ENCODE results near the gene AFDN.

The AFDN gene

GRCh38 chr6:167951781-167952511, 125.2 kb downstream of the AFDN start:
- Histone ChIP-seq H3K9me3 (ENCODE audit: low read length) (no peaks in the 10 kb centered on the region), H3K9ac (ENCODE audit: low read length) (no peak overlapping the region), H3K27me3 (ENCODE audit: control insufficient read depth in 1 of 2, insufficient read depth in 2 of 2, low read length in 2 of 2) (no peaks in the 10 kb centered on the region), H3K4me3 (ENCODE audit: low read depth in 1 of 2, low read length in 2 of 2) (no peak overlapping the region), H3K36me3 (ENCODE audit: insufficient read depth, low read length) (peaks cover 50% of the 10 kb centered on the region), H3K27ac (ENCODE audit: low read depth, low read length) (no peak overlapping the region), H3K4me1 (ENCODE audit: insufficient read depth, low read length) (no peaks in the 10 kb centered on the region)

- Histone ChIP-seq H3K27ac (ENCODE audit: low read depth, low read length) (no peak overlapping the region), H3K36me3 (ENCODE audit: insufficient read depth, low read length) (peaks cover 51% of the 10 kb centered on the region), H3K9ac (ENCODE audit: low read length) (no peak overlapping the region), H3K27me3 (ENCODE audit: control insufficient read depth in 1 of 2, insufficient read depth in 2 of 2, low read length in 2 of 2) (no peaks in the 10 kb centered on the region), H3K4me3 (ENCODE audit: low read depth in 1 of 2, low read length in 2 of 2) (no peak overlapping the region), H3K4me1 (ENCODE audit: insufficient read depth, low read length) (no peaks in the 10 kb centered on the region), H3K9me3 (ENCODE audit: low read length) (no peaks in the 10 kb centered on the region)
Observed at GRCh38 chr6:167952512-167952859, 125.8 kb downstream of the AFDN start.

- Histone ChIP-seq H3K4me1 (ENCODE audit: insufficient read depth, low read length) (no peaks in the 10 kb centered on the region), H3K9me3 (ENCODE audit: low read length) (no peaks in the 10 kb centered on the region), H3K9ac (ENCODE audit: low read length) (no peak overlapping the region), H3K27ac (ENCODE audit: low read depth, low read length) (no peak overlapping the region), H3K27me3 (ENCODE audit: control insufficient read depth in 1 of 2, insufficient read depth in 2 of 2, low read length in 2 of 2) (no peaks in the 10 kb centered on the region), H3K36me3 (ENCODE audit: insufficient read depth, low read length) (peaks cover 46% of the 10 kb centered on the region), H3K4me3 (ENCODE audit: low read depth in 1 of 2, low read length in 2 of 2) (no peak overlapping the region)
Observed at GRCh38 chr6:167953551-167953950, 126.8 kb downstream of the AFDN start.

GRCh38 chr6:167954151-167954550, 127.4 kb downstream of the AFDN start:
- Histone ChIP-seq H3K9me3 (ENCODE audit: low read length) (no peaks in the 10 kb centered on the region), H3K4me3 (ENCODE audit: low read depth in 1 of 2, low read length in 2 of 2) (no peak overlapping the region), H3K36me3 (ENCODE audit: insufficient read depth, low read length) (peaks cover 40% of the 10 kb centered on the region), H3K9ac (ENCODE audit: low read length) (no peak overlapping the region), H3K27ac (ENCODE audit: low read depth, low read length) (no peak overlapping the region), H3K4me1 (ENCODE audit: insufficient read depth, low read length) (no peaks in the 10 kb centered on the region), H3K27me3 (ENCODE audit: control insufficient read depth in 1 of 2, insufficient read depth in 2 of 2, low read length in 2 of 2) (no peaks in the 10 kb centered on the region)

GRCh38 chr6:167956491-167956890, 129.8 kb downstream of the AFDN start:
- Histone ChIP-seq H3K9ac (ENCODE audit: low read length) (no peak overlapping the region), H3K27me3 (ENCODE audit: control insufficient read depth in 1 of 2, insufficient read depth in 2 of 2, low read length in 2 of 2) (no peaks in the 10 kb centered on the region), H3K36me3 (ENCODE audit: insufficient read depth, low read length) (peaks cover 20% of the 10 kb centered on the region), H3K27ac (ENCODE audit: low read depth, low read length) (no peak overlapping the region), H3K4me3 (ENCODE audit: low read depth in 1 of 2, low read length in 2 of 2) (no peak overlapping the region), H3K9me3 (ENCODE audit: low read length) (no peaks in the 10 kb centered on the region), H3K4me1 (ENCODE audit: insufficient read depth, low read length) (no peaks in the 10 kb centered on the region)

GRCh38 chr6:167956983-167957492, 130.3 kb downstream of the AFDN start:
- Histone ChIP-seq H3K36me3 (ENCODE audit: insufficient read depth, low read length) (peaks cover 14% of the 10 kb centered on the region), H3K27ac (ENCODE audit: low read depth, low read length) (no peak overlapping the region), H3K9ac (ENCODE audit: low read length) (no peak overlapping the region), H3K27me3 (ENCODE audit: control insufficient read depth in 1 of 2, insufficient read depth in 2 of 2, low read length in 2 of 2) (no peaks in the 10 kb centered on the region), H3K4me3 (ENCODE audit: low read depth in 1 of 2, low read length in 2 of 2) (no peak overlapping the region), H3K9me3 (ENCODE audit: low read length) (no peaks in the 10 kb centered on the region), H3K4me1 (ENCODE audit: insufficient read depth, low read length) (no peaks in the 10 kb centered on the region)

- no peaks in the 10 kb centered on the region for H3K9me3 ChIP-seq (ENCODE audit: low read length)
- H3K9ac ChIP-seq (ENCODE audit: low read length): no peak overlapping the region
- peaks cover 15% of the 10 kb centered on the region for H3K36me3 ChIP-seq (ENCODE audit: insufficient read depth, low read length)
- H3K27ac ChIP-seq (ENCODE audit: low read depth, low read length): no peak overlapping the region
- H3K4me1 ChIP-seq (ENCODE audit: insufficient read depth, low read length): no peaks in the 10 kb centered on the region
- H3K4me3 ChIP-seq (ENCODE audit: low read depth in 1 of 2, low read length in 2 of 2): no peak overlapping the region
- no peaks in the 10 kb centered on the region for H3K27me3 ChIP-seq (ENCODE audit: control insufficient read depth in 1 of 2, insufficient read depth in 2 of 2, low read length in 2 of 2)
Observed at GRCh38 chr6:167957626-167958025, 130.9 kb downstream of the AFDN start.

- Histone ChIP-seq H3K4me3 (ENCODE audit: low read depth in 1 of 2, low read length in 2 of 2) (no peak overlapping the region), H3K9me3 (ENCODE audit: low read length) (no peaks in the 10 kb centered on the region), H3K36me3 (ENCODE audit: insufficient read depth, low read length) (peaks cover 27% of the 10 kb centered on the region), H3K27me3 (ENCODE audit: control insufficient read depth in 1 of 2, insufficient read depth in 2 of 2, low read length in 2 of 2) (no peaks in the 10 kb centered on the region), H3K27ac (ENCODE audit: low read depth, low read length) (no peak overlapping the region), H3K4me1 (ENCODE audit: insufficient read depth, low read length) (no peaks in the 10 kb centered on the region), H3K9ac (ENCODE audit: low read length) (no peak overlapping the region)
Observed at GRCh38 chr6:167960579-167960978, 133.9 kb downstream of the AFDN start.

GRCh38 chr6:167962711-167963110, 136.0 kb downstream of the AFDN start:
- Histone ChIP-seq H3K27ac (ENCODE audit: low read depth, low read length) (no peak overlapping the region), H3K9me3 (ENCODE audit: low read length) (no peaks in the 10 kb centered on the region), H3K36me3 (ENCODE audit: insufficient read depth, low read length) (peaks cover 33% of the 10 kb centered on the region), H3K4me3 (ENCODE audit: low read depth in 1 of 2, low read length in 2 of 2) (no peak overlapping the region), H3K27me3 (ENCODE audit: control insufficient read depth in 1 of 2, insufficient read depth in 2 of 2, low read length in 2 of 2) (no peaks in the 10 kb centered on the region), H3K9ac (ENCODE audit: low read length) (no peak overlapping the region), H3K4me1 (ENCODE audit: insufficient read depth, low read length) (no peaks in the 10 kb centered on the region)

- Histone ChIP-seq H3K9me3 (ENCODE audit: low read length) (no peaks in the 10 kb centered on the region), H3K27me3 (ENCODE audit: control insufficient read depth in 1 of 2, insufficient read depth in 2 of 2, low read length in 2 of 2) (no peaks in the 10 kb centered on the region), H3K4me1 (ENCODE audit: insufficient read depth, low read length) (no peaks in the 10 kb centered on the region), H3K4me3 (ENCODE audit: low read depth in 1 of 2, low read length in 2 of 2) (no peak overlapping the region), H3K9ac (ENCODE audit: low read length) (no peak overlapping the region), H3K36me3 (ENCODE audit: insufficient read depth, low read length) (peaks cover 31% of the 10 kb centered on the region), H3K27ac (ENCODE audit: low read depth, low read length) (no peak overlapping the region)
Observed at GRCh38 chr6:167963589-167964057, 136.9 kb downstream of the AFDN start.

- H3K4me1 ChIP-seq (ENCODE audit: insufficient read depth, low read length): no peaks in the 10 kb centered on the region
- H3K9ac ChIP-seq (ENCODE audit: low read length): no peak overlapping the region
- H3K27me3 ChIP-seq (ENCODE audit: control insufficient read depth in 1 of 2, insufficient read depth in 2 of 2, low read length in 2 of 2): no peaks in the 10 kb centered on the region
- no peaks in the 10 kb centered on the region for H3K9me3 ChIP-seq (ENCODE audit: low read length)
- H3K36me3 ChIP-seq (ENCODE audit: insufficient read depth, low read length): peaks cover 48% of the 10 kb centered on the region
- no peak overlapping the region for H3K4me3 ChIP-seq (ENCODE audit: low read depth in 1 of 2, low read length in 2 of 2)
- H3K27ac ChIP-seq (ENCODE audit: low read depth, low read length): no peak overlapping the region
Observed at GRCh38 chr6:167965592-167966539, 139.2 kb downstream of the AFDN start.

All from muscle layer of colon (tissue), 2 donors.